Measurements from ENCODE around the gene C2orf69. TPM values are rescaled to one million over a fixed set of nuclear protein-coding genes. Genes with fewer than 3 reads are reported as not detected.

Gene C2orf69
- total RNA-seq, 1 experiment from 2014 or later = 8.2 TPM

- no peak for DNase-seq (ENCODE audit: low spot score)
Observed at GRCh38 chr2:199968126-199968525, 57.0 kb downstream of the C2orf69 start.

GRCh38 chr2:199972088-199972626 lies 61.1 kb downstream of the C2orf69 start:
- DNase-seq (ENCODE audit: low spot score) = no peak

GRCh38 chr2:199973703-199974102 lies 62.6 kb downstream of the C2orf69 start:
- peak; percentile 45 for DNase-seq (ENCODE audit: low spot score)

DNA sequence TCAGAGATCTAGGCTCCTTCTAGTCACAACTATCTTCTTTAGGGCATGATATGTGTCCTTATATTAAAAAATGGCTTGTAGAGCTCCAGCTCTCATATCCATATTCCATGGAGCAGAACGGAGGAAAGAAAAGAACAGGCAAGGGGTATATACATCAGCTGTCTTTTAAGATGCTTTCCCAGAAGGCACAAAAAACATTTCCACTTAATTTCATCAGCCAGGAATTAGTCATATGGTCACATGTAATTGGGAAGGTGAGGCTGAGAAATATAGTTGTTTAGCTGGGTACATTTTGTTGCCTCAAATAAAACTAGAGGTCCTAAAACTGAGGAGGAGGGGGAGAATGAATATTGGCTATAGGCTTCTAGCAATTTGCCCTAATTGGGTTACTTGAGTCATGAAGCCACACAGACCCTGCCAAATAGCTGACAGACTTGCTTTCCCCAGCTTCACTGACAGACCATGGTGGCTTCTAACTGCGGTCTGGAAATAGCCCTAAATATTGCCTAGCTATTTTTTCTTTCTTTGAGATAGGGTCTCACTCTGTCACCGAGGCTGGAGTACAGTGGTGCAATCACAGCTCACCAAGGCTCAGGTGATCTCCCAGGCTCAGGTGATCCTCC lies 64.3 kb downstream of the C2orf69 start:
- no peak for DNase-seq (ENCODE audit: low spot score)

Other genes starting within 250 kb of the C2orf69 start
- 2.3 and 5.9 TPM in 2 replicates for gene FTCDNL1, start 60.1 kb upstream of the C2orf69 start, total RNA-seq (2014; rRNA removed; shearing (Covaris generic))
- gene TYW5, start 44.2 kb downstream of the C2orf69 start, total RNA-seq (2014; rRNA removed; shearing (Covaris generic)) = 4.6 and 5.6 TPM in 2 replicates
- gene MAIP1, start 44.3 kb downstream of the C2orf69 start, total RNA-seq (2014; rRNA removed; shearing (Covaris generic)) = 28.6 and 30.6 TPM in 2 replicates